NT2/D1 (cell line): Measurements from ENCODE around the gene SGSM2.

ENCODE experiments used
- DNase-seq: peaks from one replicate; pipeline ENCODE4 v3.0.0-alpha.2; 2011; ENCODE audit warnings: low read depth, low spot score
- H3K27me3 ChIP-seq: 2 replicates; pipeline ENCODE4 v1.6.0; 2011; ENCODE audit warnings: mild to moderate bottlenecking; ENCODE audit not compliant: insufficient read length, insufficient read depth
- H3K36me3 ChIP-seq: 2 replicates; pipeline ENCODE4 v1.6.1; 2011; ENCODE audit warnings: mild to moderate bottlenecking, low read length, mixed read lengths; ENCODE audit not compliant: insufficient read depth, insufficient read length
- H3K4me1 ChIP-seq: 2 replicates; pipeline ENCODE4 v1.5.1; 2011; ENCODE audit not compliant: insufficient read depth, insufficient read length
- H3K4me3 ChIP-seq: 2 replicates; pipeline ENCODE4 v1.5.1; 2011; ENCODE audit warnings: low read depth; ENCODE audit not compliant: insufficient read length
- H3K9ac ChIP-seq: 2 replicates; pipeline ENCODE4 v1.6.0; 2011; ENCODE audit warnings: low read depth; ENCODE audit not compliant: insufficient read length
- H3K9me3 ChIP-seq: 2 replicates; pipeline ENCODE4 v1.5.1; 2011; ENCODE audit warnings: mild to moderate bottlenecking, low read length; ENCODE audit not compliant: insufficient read depth
- SUZ12 ChIP-seq: IDR thresholded peaks from 2 replicates; pipeline ENCODE4 v1.6.1; 2011; ENCODE audit not compliant: insufficient read length, insufficient read depth; ENCODE audit errors: extremely low read depth
- YY1 ChIP-seq: IDR thresholded peaks from 2 replicates; pipeline ENCODE4 v1.6.1; 2011; ENCODE audit not compliant: insufficient read length, insufficient read depth
- ZNF274 ChIP-seq: IDR thresholded peaks from 2 replicates; pipeline ENCODE4 v1.6.1; 2011; ENCODE audit warnings: mild to moderate bottlenecking, low read depth, low read length

The SGSM2 gene

DNA sequence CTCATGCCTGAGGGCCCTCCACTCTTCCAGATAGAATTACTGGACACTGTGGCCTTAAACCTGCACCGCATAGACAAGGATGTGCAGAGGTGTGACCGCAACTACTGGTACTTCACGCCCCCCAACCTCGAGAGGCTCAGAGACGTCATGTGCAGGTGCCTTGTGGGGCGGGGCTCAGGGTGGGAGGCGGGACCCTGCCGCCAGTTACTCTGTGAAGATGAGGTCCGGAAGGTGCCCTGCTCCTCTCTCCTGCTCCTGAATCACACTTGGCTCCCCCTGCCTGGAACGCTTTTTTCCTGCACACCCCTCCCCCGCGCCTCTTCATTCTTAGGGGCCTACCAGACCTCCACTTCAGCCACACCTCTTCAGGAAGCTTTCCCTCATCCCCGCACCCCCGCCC, 38.8 kb downstream of the SGSM2 start:
- no peak overlapping the region for H3K4me3 ChIP-seq
- H3K27me3 ChIP-seq, result no peaks in the 10 kb centered on the region
- H3K4me1 ChIP-seq, result peaks cover 9% of the 10 kb centered on the region
- TF ChIP-seq YY1, result no peak
- no peak for TF ChIP-seq ZNF274
- TF ChIP-seq SUZ12, result no peak
- H3K9me3 ChIP-seq, result no peaks in the 10 kb centered on the region
- H3K36me3 ChIP-seq, result peaks cover 73% of the 10 kb centered on the region
- H3K9ac ChIP-seq, result no peak overlapping the region
- no peak for DNase-seq

DNA sequence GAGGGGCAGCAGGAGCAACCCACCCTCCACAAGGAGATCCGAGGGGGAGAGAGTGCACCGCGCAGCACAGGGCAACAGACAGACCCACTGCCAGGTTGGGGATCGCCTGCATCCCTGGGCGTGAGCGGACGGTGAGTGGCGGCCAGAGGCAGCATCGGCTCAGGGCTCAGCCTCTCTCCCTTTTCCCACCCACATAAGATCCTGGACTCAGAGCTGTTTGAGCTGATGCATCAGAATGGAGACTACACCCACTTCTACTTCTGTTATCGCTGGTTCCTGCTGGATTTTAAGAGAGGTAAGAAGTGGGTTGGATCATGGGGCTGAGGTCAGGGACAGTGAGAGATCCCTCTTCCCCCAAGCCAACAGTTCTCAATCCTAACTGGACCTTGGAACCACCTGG, 40.4 kb downstream of the SGSM2 start:
- H3K27me3 ChIP-seq, result no peaks in the 10 kb centered on the region
- H3K36me3 ChIP-seq, result peaks cover 64% of the 10 kb centered on the region
- no peak for TF ChIP-seq ZNF274
- TF ChIP-seq YY1, result no peak
- TF ChIP-seq SUZ12, result no peak
- DNase-seq, result no peak
- H3K4me3 ChIP-seq, result no peak overlapping the region
- H3K4me1 ChIP-seq, result peaks cover 9% of the 10 kb centered on the region
- H3K9ac ChIP-seq, result no peak overlapping the region
- H3K9me3 ChIP-seq, result no peaks in the 10 kb centered on the region

DNA sequence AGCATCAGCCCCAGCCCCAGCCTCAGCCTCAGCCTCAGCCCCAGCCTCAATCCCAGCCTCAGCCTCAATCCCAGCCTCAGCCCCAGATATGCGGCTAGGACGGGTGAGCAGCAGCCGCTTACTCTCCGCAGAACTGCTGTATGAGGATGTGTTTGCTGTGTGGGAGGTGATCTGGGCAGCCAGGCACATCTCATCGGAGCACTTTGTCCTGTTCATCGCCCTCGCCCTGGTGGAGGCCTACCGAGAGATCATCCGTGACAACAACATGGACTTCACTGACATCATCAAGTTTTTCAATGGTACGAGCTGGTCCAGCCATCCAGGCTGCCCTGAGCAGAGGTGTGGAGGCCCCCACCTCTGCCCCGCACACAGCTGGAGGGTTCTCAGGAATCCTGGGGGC, 41.6 kb downstream of the SGSM2 start:
- no peak for TF ChIP-seq SUZ12
- no peak for TF ChIP-seq ZNF274
- TF ChIP-seq YY1, result no peak
- no peak overlapping the region for H3K4me3 ChIP-seq
- no peaks in the 10 kb centered on the region for H3K27me3 ChIP-seq
- peaks cover 12% of the 10 kb centered on the region for H3K4me1 ChIP-seq
- no peak overlapping the region for H3K9ac ChIP-seq
- H3K36me3 ChIP-seq, result peaks cover 52% of the 10 kb centered on the region
- no peak for DNase-seq
- H3K9me3 ChIP-seq, result no peaks in the 10 kb centered on the region

DNA sequence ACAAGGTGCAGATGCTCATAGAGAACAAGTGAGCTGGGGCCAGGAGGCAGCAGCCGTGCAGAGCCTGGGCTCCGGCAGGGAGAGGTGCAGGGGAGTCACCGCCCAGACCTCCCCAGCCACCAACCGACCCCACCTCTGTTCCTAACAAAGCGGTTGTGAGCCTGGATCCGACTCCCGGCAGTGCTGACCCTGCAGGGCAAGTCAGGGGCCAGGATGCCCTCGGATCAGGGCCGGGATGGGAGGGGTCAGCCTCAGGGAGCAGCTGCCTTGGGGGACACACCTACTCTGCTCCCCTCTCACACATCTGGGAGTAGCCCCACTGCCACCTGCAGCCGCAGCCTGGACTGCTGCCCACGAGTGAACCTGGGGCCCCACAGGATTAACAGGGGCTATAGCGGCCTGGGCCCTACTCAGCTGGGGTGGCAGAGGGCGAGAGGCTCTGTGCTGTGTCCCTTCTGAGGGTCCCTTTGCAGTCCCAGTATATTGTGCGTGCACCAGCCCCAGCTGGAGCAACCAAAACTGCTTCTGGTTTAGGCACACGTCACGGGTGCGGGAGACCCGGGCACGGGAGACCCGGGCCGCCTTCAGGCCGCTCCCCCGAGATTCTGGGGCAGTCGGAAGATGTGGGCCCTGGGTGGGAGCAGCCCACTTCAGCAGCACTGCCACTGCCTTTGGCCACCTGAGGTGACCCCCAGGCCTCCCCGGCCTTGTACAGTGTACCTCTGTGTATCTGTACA, 42.4 kb downstream of the SGSM2 start:
- TF ChIP-seq SUZ12, result no peak
- Histone ChIP-seq H3K9me3 (no peaks in the 10 kb centered on the region), H3K36me3 (peaks cover 51% of the 10 kb centered on the region), H3K4me3 (no peak overlapping the region), H3K4me1 (peaks cover 17% of the 10 kb centered on the region), H3K27me3 (no peaks in the 10 kb centered on the region), H3K9ac (no peak overlapping the region)
- no peak for DNase-seq

DNA sequence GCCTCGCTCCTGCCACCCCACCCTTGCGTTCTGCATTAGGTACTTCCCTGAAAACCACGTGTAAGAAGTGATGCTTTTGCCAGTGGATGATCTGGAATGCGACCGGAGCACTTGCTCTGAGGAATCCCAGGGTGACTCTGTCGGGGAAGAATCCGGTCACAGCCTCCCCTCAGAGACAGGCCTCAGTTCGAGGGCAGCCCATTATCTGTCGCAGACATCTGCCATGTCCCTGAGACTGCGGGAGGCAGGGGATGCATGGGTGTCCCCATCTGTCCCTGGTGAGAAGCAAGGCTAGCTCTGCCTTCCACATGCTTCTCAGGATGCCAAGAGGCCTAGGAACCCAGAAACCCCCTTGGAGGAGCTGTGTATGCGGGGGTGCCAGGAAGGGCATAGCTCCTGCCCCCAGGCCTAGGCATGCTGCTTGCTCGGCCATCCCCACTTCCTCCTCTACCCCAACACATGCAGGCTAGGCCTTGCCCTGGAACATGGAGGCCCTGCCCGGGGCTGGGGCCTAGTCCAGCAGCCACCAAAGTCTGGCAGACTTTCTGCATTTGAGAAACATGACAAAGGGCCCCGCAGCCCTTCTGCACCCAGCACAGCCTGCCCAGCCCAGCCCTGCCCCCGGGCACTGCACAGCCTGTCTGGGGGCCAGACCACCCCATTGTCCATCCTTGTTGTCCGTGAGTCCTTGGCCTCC, 43.1 kb downstream of the SGSM2 start:
- H3K9ac ChIP-seq, result no peak overlapping the region
- TF ChIP-seq YY1 (no peak), ZNF274 (no peak), SUZ12 (no peak)

DNA sequence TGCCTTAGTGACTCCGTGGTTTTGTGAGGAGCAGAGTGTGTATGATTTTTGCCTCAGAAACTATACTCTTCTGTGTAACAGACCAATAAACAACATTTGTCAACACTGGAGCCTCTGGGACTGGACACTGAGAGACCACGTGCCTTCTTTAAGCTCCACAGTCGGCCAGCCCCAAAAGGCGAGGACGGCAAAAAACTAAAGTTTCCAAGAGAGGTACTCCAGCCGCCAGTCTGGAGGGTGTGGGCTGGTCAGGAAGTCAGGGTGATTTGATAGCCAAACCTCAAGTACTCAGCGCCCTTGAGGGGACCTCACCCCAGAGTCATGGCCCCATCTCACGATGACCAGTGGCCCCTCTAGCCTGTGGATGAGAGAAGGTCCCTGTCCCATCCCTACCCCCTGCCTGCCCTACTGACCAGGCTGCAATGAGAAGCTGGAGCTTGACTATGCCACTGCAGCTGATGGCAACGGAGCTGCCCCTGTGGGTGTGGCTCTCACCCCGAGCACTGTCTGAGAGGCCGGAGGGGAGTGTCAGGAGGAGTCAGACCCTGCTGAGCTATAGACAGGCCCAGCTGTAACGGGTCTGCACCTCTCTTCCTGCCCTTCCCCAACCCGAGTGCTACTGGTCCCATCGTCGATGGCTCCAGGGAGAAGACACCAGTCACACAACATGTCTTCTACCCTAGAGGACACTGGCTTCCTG, 43.8 kb downstream of the SGSM2 start:
- Histone ChIP-seq H3K4me3 (no peak overlapping the region), H3K36me3 (peaks cover 47% of the 10 kb centered on the region), H3K4me1 (peaks cover 26% of the 10 kb centered on the region), H3K27me3 (no peaks in the 10 kb centered on the region), H3K9me3 (no peaks in the 10 kb centered on the region), H3K9ac (no peak overlapping the region)
- no peak for DNase-seq
- TF ChIP-seq ZNF274 (no peak), SUZ12 (no peak), YY1 (no peak)

More for the DNA sequence above, 43.1 kb downstream of the SGSM2 start:
- DNase-seq, result no peak
- Histone ChIP-seq H3K4me3 (no peak overlapping the region), H3K9me3 (no peaks in the 10 kb centered on the region), H3K36me3 (peaks cover 50% of the 10 kb centered on the region), H3K27me3 (no peaks in the 10 kb centered on the region), H3K4me1 (peaks cover 21% of the 10 kb centered on the region)

DNA sequence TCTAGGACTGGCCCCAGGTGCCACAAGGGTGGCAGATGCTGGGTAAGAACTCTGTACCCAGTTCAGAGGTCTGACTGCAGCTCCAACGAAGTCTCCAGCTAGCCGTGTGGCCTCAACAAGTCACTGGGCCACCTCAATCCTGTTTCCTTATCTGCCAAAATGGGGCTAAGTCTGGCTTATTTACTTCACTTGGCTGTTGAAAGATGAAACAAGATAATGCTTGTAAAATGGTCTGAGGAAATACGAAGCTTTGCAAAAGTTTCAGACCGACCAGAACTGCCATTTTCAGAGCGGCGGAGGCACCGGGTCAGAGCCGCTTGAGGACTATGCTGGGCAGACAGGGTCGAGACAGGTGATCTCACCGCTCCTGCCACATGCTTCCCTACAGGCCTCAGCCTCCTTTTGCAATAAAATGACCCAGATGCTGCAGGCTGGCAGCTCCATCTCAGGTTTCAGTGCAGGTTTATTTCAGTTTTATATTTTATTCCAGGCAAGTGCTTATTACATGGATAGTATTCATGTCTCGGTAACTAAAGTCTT, 46.4 kb downstream of the SGSM2 start:
- no peak overlapping the region for H3K4me3 ChIP-seq
- peaks cover 51% of the 10 kb centered on the region for H3K36me3 ChIP-seq
- H3K9me3 ChIP-seq, result no peaks in the 10 kb centered on the region
- no peaks in the 10 kb centered on the region for H3K27me3 ChIP-seq
- H3K4me1 ChIP-seq, result peaks cover 22% of the 10 kb centered on the region
- no peak for TF ChIP-seq YY1
- no peak for TF ChIP-seq ZNF274
- no peak for TF ChIP-seq SUZ12
- H3K9ac ChIP-seq, result no peak overlapping the region
- DNase-seq, result no peak
